D721Med (cell line): ENCODE results near the gene PGM1.

Experiments
- DNase-seq: peaks from one replicate; pipeline ENCODE4 v3.0.0; 2011; ENCODE audit warnings: low spot score; ENCODE audit not compliant: insufficient read length
- FAIRE-seq: peaks from 2 replicates; lab custom pipeline; 2011; peaks lifted over from hg19 to GRCh38; lab: Jason Lieb, UNC
- TF ChIP-seq, protein P1 (sequence below): IDR thresholded peaks from 2 replicates; pipeline ENCODE4 v1.5.1; 2012; ENCODE audit warnings: mild to moderate bottlenecking, control low read depth; ENCODE audit not compliant: insufficient read depth; ENCODE audit errors: missing control alignments

The PGM1 gene

DNA sequence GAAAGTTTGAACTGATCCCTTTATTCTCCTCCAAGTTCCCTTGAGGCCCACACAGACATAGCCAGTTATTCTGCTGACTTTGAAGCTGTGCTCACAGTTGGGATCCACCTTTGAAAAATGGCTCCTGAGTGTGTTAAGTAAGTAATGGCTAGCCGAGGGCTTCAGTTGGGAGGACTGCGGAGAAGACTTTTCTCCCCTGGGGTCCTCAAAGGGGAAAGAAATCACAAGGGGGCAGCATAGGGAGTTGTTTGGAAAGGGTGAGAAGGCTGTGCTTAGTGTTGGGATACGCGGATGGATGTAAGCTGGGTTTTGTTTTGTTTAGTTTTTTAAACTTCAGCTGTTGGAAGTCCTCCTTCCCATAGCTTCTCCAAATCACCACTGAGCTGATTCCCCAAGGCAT, 8.3 kb downstream of the PGM1 start:
- TF ChIP-seq, protein P1, sequence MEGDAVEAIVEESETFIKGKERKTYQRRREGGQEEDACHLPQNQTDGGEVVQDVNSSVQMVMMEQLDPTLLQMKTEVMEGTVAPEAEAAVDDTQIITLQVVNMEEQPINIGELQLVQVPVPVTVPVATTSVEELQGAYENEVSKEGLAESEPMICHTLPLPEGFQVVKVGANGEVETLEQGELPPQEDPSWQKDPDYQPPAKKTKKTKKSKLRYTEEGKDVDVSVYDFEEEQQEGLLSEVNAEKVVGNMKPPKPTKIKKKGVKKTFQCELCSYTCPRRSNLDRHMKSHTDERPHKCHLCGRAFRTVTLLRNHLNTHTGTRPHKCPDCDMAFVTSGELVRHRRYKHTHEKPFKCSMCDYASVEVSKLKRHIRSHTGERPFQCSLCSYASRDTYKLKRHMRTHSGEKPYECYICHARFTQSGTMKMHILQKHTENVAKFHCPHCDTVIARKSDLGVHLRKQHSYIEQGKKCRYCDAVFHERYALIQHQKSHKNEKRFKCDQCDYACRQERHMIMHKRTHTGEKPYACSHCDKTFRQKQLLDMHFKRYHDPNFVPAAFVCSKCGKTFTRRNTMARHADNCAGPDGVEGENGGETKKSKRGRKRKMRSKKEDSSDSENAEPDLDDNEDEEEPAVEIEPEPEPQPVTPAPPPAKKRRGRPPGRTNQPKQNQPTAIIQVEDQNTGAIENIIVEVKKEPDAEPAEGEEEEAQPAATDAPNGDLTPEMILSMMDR = no peak
- DNase-seq (no peak), FAIRE-seq (no peak)

DNA sequence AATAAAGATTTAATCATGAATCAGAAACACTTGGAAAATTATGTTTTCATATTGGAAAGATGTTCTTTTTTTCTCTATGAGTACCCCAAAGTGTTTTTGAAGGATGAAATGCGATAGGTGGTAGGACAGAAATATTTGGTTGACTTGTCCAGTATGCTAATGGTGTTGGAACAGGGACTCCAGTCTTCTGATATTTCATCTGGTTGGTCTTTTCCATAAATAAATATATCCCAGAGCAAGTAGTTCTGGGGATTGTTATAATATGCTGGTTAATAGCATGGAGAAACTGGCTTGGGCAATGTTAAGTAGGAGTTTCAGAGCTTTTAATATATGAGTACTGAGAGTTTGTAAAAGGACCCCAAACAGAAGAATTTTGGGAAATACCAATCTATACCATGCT, 8.7 kb downstream of the PGM1 start:
- DNase-seq (no peak), FAIRE-seq (no peak)
- TF ChIP-seq, protein P1 = no peak

DNA sequence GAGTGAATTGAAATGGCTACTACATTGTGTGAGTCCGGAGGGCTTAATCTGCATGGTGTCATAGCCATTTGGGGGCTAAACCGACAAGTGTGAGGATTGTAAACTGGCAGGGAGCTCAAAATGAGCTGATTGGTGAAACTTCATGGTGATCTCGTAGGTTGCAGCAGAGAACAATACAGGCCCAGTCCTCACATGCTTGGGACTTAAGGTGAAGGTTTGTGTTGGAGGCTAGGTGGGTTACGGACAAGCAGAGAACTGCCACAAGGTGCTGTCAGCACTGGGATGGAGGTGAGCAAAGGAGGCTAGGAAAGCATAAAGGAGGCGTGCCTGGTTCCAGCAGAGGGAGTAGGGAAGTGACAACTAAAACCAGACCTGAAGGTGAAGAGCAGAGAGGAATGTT, 9.4 kb downstream of the PGM1 start:
- TF ChIP-seq, protein P1 = no peak
- no peak for DNase-seq
- no peak for FAIRE-seq

DNA sequence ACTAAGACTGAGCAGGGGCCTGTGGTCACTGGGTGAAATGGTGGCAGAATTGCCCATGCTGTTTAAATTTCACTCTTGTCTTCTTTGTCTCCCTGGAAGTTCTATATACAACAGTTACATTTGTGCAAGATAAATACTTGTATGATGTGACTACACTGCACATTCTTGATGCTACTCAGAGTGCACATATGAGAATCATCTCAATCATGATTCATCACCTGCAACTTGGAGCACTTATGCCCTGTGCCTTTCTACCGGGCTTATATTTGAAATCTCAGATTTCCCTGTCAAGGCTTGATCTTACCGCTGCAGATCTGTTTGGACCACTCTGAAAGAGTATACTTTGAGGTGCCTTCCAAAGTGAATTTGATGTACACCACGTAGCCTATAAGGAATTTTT, 10.6 kb downstream of the PGM1 start:
- DNase-seq = no peak
- FAIRE-seq = no peak
- TF ChIP-seq, protein P1 = no peak

DNA sequence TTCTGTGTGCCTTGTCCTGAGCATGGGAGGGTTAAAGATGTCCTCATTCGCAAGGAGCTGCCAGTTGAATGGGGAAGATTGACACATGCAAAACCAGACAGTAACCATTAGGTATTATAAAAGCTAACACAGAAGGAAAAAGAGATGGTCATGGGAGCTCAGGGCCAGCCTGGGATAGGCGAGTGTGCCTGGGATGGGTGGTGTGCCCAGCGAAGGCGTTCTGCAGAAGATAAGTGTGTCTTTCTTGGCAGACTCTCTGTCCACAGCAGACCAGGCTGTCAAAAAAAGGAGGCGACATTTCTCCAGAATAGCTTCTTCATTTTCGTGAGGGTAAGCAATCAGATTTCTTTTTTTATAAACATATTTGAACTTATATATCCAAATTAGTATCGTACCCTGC, 14.1 kb downstream of the PGM1 start:
- DNase-seq = no peak
- FAIRE-seq = no peak
- TF ChIP-seq, protein P1 = no peak

DNA sequence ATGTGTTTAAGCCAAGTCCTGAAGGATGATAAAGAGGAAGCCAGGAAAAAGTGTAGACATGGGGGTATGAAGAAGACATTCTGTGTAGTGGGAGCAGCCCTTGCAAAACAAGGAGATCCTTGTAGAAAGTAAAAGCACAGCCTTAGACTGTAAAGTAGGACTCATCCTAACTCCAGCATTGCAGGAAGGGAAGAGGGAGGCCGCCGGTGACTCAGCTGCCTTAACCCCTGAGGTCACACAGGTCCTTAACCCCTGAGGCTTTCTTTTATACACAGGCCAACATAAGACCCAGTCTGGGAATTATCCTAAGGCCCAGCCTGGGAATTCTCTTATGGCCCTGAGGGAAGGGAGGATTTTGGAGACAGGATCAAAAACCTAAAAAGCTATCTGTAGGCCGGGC, 18.0 kb downstream of the PGM1 start:
- no peak for DNase-seq
- TF ChIP-seq, protein P1 = no peak
- no peak for FAIRE-seq

DNA sequence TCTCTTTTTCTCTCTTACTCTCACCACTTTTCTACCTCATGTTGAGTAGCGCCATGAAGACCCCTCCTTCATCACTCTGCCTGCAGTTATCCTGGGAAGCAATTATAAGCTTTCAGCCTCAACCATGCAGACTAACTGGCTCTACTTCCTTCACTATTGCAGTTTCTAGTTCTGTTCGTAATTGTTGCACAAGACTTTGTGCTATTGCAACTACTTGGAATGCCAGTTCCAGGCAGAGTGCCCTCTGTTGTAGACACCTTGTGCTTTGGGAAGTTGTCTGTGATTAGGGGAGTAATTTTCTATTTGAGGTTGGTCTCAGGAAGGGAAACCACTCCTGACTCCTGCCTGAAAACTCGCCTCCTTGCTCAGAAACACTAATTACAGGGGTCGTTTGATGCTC, 19.4 kb downstream of the PGM1 start:
- FAIRE-seq = no peak
- no peak for DNase-seq
- TF ChIP-seq, protein P1 = no peak
